Measurements from ENCODE around the gene IMP4. TPM values are rescaled to one million over a fixed set of nuclear protein-coding genes. Genes with fewer than 3 reads are reported as not detected.

IMP4 gene
- total RNA-seq, 4 donors from 2014 or later, result 72.6 to 207 (median 93.3) TPM

DNA sequence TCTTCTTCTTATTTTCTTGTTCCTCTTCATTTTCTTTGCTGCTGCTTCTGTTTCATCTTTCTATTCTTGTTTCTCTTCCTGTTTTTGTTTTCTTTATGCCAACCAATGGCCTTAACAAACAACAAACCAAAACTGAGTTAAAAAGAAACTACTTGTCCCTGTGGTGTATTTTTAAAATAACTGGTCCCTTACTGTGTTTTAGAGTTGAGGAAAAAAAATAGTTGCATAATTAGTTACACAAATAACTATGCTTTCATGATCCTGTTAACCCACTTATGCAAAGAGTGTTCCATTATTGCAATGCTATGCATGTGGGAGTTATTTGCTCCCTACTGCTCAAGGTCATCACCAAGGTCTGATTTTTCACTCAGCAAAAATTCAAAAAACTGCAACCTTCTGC, 39.5 kb upstream of the IMP4 start:
- TF ChIP-seq POLR2A (IDR thresholded peaks at IDR 0.05) (no peak), EP300 (IDR thresholded peaks at IDR 0.05) (no peak)
- TF ChIP-seq, protein P1, sequence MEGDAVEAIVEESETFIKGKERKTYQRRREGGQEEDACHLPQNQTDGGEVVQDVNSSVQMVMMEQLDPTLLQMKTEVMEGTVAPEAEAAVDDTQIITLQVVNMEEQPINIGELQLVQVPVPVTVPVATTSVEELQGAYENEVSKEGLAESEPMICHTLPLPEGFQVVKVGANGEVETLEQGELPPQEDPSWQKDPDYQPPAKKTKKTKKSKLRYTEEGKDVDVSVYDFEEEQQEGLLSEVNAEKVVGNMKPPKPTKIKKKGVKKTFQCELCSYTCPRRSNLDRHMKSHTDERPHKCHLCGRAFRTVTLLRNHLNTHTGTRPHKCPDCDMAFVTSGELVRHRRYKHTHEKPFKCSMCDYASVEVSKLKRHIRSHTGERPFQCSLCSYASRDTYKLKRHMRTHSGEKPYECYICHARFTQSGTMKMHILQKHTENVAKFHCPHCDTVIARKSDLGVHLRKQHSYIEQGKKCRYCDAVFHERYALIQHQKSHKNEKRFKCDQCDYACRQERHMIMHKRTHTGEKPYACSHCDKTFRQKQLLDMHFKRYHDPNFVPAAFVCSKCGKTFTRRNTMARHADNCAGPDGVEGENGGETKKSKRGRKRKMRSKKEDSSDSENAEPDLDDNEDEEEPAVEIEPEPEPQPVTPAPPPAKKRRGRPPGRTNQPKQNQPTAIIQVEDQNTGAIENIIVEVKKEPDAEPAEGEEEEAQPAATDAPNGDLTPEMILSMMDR (IDR thresholded peaks at IDR 0.05), result no peak
- H3K36me3 ChIP-seq, result no peaks in the 10 kb centered on the region
- no peak for DNase-seq (ENCODE audit: low spot score in 2 of 2)
- no peaks in the 10 kb centered on the region for H3K4me1 ChIP-seq
- H3K27ac ChIP-seq, result no peak overlapping the region
- peaks cover 0 to 3% of the 10 kb centered on the region in 2 donors for H3K27me3 ChIP-seq
- no peaks in the 10 kb centered on the region for H3K9me3 ChIP-seq
- no peak overlapping the region for H3K4me3 ChIP-seq

DNA sequence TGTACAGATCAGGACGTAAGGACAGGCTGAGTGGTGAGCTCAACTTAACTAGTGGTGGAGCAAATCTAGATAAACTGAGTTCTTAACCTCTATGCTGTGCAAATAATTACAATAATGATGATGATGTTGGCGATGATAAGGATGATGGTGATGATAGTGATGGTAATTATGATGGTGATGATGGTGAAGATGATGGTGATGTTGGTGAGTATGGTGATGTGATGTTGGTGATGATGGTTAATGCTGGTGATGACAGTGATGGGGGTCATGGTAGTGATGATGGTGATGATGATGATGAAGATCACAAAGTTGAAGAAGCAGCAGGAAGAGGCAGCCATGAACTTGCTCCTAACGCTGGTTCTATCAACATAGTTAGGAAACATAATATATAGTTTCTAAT, 38.0 kb upstream of the IMP4 start:
- H3K36me3 ChIP-seq, result no peaks in the 10 kb centered on the region
- no peaks in the 10 kb centered on the region for H3K4me1 ChIP-seq
- 79 to 82% methylated on average over 3 of the region's 3 CpGs for WGBS, 2 donors
- no peaks in the 10 kb centered on the region for H3K27me3 ChIP-seq
- H3K9me3 ChIP-seq, result no peaks in the 10 kb centered on the region
- H3K4me3 ChIP-seq, result no peak overlapping the region
- no peak for DNase-seq (ENCODE audit: low spot score in 2 of 2)
- no peak for TF ChIP-seq POLR2A (IDR thresholded peaks at IDR 0.05)
- TF ChIP-seq EP300 (IDR thresholded peaks at IDR 0.05), result no peak
- TF ChIP-seq, protein P1 (IDR thresholded peaks at IDR 0.05), result no peak
- H3K27ac ChIP-seq, result no peak overlapping the region

DNA sequence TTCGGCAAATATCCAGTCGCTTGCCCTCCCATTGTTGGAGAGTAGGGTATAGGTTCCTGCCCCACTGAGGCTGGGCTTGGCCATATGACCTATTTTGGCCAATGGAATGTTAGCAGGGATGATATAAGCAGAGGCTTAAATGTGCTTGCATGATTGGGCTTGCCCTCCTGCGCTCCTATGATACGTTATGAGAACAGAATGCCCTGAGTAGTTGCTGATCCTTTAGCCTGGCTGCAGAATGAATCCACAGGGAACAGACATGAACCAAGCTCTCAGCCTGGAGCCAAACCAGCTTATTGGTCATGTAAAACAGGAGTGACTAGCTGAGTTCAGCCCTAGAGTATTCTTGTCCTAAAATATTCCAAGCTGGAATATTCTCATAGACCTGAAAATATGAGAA, 34.8 kb upstream of the IMP4 start:
- Histone ChIP-seq H3K27ac (no peak overlapping the region), H3K9me3 (no peaks in the 10 kb centered on the region)
- no peak for TF ChIP-seq POLR2A (IDR thresholded peaks at IDR 0.05)
- TF ChIP-seq, protein P1 (IDR thresholded peaks at IDR 0.05), result no peak
- TF ChIP-seq EP300 (IDR thresholded peaks at IDR 0.05), result no peak

DNA sequence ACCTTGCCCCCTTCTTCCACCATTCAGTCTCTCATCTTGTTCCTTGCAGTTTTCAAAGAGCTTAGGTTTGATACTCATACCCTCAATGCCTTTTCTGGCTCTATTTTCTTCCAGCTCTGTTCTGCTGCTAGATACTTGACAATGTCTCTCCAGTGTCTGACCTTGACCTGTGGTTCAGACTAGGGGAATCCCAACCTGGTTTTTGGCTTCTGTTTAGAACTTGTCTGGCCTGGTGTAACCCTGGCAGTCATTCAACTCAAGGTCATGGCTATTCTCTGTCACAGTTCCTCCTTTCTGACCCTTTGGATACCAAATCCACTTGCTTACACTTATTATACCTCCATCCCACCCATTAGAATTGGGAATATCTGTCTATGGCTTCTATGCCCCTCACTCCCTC, 31.8 kb upstream of the IMP4 start:
- no peak for DNase-seq (ENCODE audit: low spot score in 2 of 2)

More for the DNA sequence above, 34.8 kb upstream of the IMP4 start:
- no peaks in the 10 kb centered on the region for H3K27me3 ChIP-seq
- no peak overlapping the region for H3K4me3 ChIP-seq
- H3K4me1 ChIP-seq, result no peaks in the 10 kb centered on the region
- H3K36me3 ChIP-seq, result no peaks in the 10 kb centered on the region
- DNase-seq (ENCODE audit: low spot score in 2 of 2), result no peak
- 88 to 90% methylated on average over 4 of the region's 4 CpGs for WGBS, 2 donors

DNA sequence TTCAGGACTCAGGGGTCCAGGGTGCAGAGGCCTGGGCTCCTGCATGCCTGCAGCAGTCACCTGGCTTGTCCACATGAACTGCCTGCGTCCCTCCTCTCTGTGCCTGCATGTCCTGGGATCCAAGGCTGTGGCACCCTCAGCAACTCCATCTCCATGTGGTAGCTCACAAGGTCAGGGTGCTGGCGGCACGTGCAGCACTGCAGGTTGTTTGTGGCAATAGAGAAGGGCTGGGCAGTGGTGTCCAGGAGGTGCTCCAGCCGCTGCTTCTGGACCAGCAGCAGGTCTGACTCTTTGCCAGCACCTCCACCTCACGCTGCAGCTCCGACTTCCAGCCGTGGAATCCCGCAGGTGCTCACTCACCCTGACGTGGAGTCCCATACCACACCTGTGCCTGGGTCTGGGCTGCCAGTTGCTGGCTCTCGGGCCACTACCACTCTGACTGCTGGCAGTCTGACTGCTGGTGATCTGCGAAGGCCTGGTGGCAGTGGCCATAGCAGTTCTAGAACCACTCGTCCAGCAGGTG, 28.8 kb upstream of the IMP4 start:
- H3K27me3 ChIP-seq, result no peaks in the 10 kb centered on the region
- H3K27ac ChIP-seq, result no peak overlapping the region
- WGBS, 2 donors, result 83 to 92% methylated on average over 9 to 11 of the region's 12 CpGs
- DNase-seq (ENCODE audit: low spot score in 2 of 2), result no peak
- TF ChIP-seq, protein P1 (IDR thresholded peaks at IDR 0.05), result no peak
- no peak for TF ChIP-seq EP300 (IDR thresholded peaks at IDR 0.05)
- no peak for TF ChIP-seq POLR2A (IDR thresholded peaks at IDR 0.05)
- no peaks in the 10 kb centered on the region for H3K36me3 ChIP-seq
- H3K4me3 ChIP-seq, result no peak overlapping the region
- no peaks in the 10 kb centered on the region for H3K4me1 ChIP-seq
- H3K9me3 ChIP-seq, result no peaks in the 10 kb centered on the region

More for the DNA sequence above, 31.8 kb upstream of the IMP4 start:
- Histone ChIP-seq H3K4me1 (no peaks in the 10 kb centered on the region), H3K27ac (no peak overlapping the region), H3K9me3 (no peaks in the 10 kb centered on the region), H3K4me3 (no peak overlapping the region), H3K36me3 (no peaks in the 10 kb centered on the region), H3K27me3 (no peaks in the 10 kb centered on the region)
- TF ChIP-seq EP300 (IDR thresholded peaks at IDR 0.05), result no peak
- no peak for TF ChIP-seq POLR2A (IDR thresholded peaks at IDR 0.05)
- TF ChIP-seq, protein P1 (IDR thresholded peaks at IDR 0.05), result no peak

Data from tibial nerve (tissue), 4 donors.